Daoy (cell line): Measurements from ENCODE around the gene CT45A1. TPM values are rescaled to one million over a fixed set of nuclear protein-coding genes. Genes with fewer than 3 reads are reported as not detected.
"Not testable (repeated sequence)": the region's sequence is repeated elsewhere in the genome, so short reads cannot be mapped to it uniquely, and the experiment has no call there.

ENCODE experiments used
- DNase-seq: peaks from one replicate; pipeline ENCODE4 v3.0.0-alpha.2; 2015; ENCODE audit warnings: low read depth
- total RNA-seq: library from RNA; depleted of rRNA; stranded (reverse); fragments of >200 nt; shearing (Covaris generic); gene quantifications from 2 replicates; pipeline ENCODE4 v1.2.3, GENCODE V29; 2014; rRNA removed

The CT45A1 gene
- total RNA-seq: 34.0 and 45.7 TPM in 2 replicates

GRCh38 chrX:135713183-135713689, at the start of gene CT45A1:
CT45A1 (plus strand) TSS chrX:135713639; CDS start chrX:135718941, 5,302 bp downstream.
- DNase-seq: peak; percentile 4

DNA sequence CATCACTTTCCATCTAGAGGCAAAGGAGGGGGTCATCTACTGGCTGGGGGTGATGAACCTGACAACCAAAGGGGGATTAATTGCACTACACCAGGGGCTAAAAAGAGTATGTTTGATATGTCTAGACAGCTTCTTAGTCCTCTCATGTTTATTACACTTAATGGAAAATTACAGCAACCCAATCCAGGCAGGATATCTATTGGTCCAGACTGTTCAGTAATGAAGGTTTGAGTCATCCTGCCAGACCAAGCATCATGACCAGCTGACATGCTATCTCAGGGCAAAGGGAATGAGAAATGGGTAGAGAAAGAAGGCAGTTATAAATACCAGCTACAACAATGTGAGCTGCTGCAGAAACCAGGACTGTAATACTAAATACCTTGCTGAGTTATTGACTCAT, 40.5 kb upstream of the CT45A1 start:
- not testable (repeated sequence) for DNase-seq

- DNase-seq: peak; percentile 25
Measured at GRCh38 chrX:135688137-135688536, 25.3 kb upstream of the CT45A1 start.

DNA sequence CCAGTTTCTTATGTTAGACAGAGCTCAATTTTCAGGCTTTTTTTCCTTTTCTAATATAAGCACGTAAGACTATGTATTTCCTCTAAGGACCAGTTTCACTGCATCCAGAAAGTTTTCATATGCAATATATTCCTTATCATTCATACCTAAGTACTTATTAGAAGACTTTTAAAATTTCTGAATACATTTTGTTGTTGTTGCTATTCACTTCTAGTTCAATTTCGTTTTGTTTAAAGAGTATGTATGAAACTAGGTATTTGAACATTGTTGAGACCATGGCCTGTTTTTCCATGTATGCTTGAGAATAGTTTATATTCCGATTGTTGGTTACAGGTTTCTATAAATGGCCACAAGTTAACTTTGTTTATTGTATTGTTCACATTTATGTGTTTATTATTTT, 18.0 kb upstream of the CT45A1 start:
- DNase-seq: no peak

DNA sequence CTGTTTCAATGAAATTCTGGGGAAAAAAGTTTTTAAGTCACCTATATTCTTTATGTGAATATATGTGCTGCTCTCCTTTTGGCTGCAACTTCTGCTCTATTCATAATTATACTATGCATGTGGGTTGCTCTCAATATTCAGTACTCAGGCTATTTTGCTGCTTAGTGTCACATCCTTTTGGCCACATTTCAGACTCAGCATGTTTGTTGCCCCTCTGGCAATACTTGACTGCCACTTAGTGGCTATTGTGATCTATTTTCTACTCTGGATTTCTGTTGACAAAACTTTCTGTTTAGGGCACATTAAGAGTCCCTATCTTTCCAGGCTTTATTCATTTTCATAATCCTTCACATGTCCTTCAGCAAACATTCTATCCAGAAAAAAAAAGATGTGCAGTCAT, 15.8 kb upstream of the CT45A1 start:
- DNase-seq: no peak

GRCh38 chrX:135698924-135699323, 14.5 kb upstream of the CT45A1 start:
- no peak for DNase-seq

DNA sequence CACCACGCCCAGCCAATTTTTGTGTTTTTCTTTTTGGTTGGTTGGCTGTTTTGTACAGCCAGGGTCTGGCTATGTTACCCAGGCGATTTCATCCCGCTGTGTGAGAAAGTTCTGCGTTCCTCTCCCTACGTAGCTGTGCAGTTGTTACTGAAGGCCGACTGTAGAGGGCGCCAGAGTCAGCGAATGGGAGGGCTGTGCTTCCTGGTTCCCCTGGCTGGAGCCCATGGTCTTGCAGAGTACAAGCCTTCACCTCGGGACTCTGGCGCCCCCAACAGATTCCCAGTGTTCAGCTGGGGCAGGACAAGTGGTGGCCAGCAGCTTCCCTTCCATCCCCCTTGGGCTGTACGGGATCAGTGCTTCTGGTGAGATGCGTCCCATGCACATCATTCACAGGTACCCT, 5.6 kb upstream of the CT45A1 start:
- DNase-seq: peak; percentile 75

GRCh38 chrX:135713795-135714194, 356 bp downstream of the CT45A1 start:
- DNase-seq: no peak

DNA sequence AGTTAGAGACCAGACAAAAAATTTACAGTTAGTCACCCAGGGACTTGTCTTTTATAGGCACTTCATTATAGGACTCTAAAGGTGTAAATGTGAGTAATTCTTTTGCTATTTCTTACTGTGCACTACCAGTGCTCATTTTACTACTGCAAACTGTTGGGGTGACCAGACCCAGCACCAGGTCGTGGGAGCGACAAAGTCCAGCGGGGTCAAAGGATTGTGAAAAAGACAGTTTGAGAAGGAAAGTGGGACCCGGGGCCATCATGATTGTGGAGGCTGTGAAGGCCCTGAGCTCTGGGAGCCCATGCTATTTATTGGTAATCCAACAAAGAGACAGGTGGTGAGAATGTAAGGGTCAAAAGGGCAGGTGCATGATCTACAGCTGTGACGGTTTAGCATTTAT, 21.2 kb downstream of the CT45A1 start:
- DNase-seq: not testable (repeated sequence)

DNA sequence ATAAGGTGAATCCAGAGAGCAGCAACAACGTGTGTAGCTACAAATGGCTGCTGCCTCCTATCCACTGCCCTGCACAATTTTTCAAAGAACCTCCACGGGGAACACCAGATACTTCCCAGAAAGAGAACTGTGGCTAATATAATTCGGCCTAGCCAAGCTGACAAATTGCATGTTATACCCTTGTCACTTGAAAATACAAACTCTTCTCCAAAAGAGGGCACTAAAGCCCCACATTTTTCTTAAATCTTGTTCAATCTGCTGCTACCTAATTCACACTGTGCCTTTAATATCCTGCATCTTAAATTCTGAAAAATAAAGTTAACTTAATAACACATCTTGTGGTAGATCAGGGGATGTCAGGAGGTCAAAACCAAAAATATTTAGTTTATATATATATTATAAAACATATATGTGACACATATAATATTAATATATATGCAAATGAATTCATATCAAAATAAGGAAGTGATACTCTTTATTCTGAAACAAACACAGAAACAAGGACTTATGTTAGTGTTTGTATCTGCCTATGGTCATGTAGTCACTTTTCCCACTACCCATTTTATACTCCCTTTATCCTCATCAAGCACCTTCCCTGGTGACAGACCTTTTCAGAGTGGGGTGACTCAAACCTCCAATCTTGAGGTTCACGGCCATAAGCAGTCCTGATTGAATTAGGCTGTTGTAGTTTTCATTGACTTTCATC, 24.1 kb downstream of the CT45A1 start:
- peak; percentile 1 for DNase-seq

- DNase-seq: peak; percentile 67
Measured at GRCh38 chrX:135740681-135741149, 27.3 kb downstream of the CT45A1 start.

DNA sequence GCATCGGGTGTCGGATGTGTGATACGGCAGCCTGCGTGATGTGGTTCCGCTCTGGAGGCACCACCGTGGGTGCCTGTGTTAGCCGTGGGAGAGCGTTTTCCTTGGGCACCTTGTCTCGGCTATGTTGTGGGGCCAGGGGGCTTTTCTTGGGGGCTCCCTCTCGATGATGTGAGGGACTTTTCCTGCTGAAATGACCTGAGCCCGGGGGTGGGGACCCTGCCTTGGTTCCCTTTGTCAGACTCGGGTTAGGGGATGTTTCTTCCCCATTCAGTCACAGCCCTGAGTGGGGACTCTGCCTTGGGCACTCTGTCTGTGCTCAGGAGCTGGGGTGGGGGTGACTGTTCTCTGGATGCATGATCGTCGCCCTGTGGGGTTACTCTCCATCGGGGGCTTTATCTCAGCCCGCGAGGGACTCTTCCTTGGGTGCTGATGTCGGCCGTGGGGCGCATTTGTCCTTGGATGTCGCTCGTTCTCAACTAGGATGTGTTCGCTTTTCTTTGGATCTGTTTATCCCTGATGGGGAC, 27.8 kb downstream of the CT45A1 start:
- DNase-seq: no peak

GRCh38 chrX:135744739-135745138, 31.3 kb downstream of the CT45A1 start:
- not testable (repeated sequence) for DNase-seq

DNA sequence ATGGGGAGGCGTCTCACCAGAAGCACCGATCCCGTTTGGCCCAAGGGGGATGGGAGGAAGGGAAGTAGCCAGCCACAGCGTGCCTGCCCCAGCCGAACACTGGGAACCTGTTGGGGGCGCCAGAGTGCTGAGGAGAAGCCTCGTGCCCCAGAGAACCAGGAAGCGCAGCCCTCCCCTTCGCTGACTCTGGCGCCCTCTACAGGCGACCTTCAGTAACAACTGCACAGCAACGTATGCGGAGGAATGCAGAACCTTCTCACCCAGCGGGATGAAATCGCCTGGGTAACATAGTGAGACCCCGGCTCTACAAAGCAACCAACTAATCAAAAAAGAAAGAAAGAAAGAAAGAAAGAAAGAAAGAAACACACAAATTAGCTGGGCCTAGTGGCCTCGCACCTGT, 54.7 kb downstream of the CT45A1 start, which contains the start of gene CT45A3:
Gene CT45A3, minus strand, starts transcription at position 101 of the 400 bp plus-strand sequence. CDS start 3,747 bp downstream, outside the sequence.
- not testable (repeated sequence) for DNase-seq

Other genes starting within 250 kb of the CT45A1 start
- gene INTS6L, start 193.0 kb upstream of the CT45A1 start, total RNA-seq: 4.0 and 5.6 TPM in 2 replicates
- 27.2 and 28.3 TPM in 2 replicates for gene CT45A3, start 54.6 kb downstream of the CT45A1 start, total RNA-seq
- 10.4 and 11.1 TPM in 2 replicates for gene CT45A5, start 71.9 kb downstream of the CT45A1 start, total RNA-seq
- gene CT45A6, start 89.1 kb downstream of the CT45A1 start, total RNA-seq: 25.1 and 32.5 TPM in 2 replicates
- 0.12 and 0.69 TPM in 2 replicates for gene CT45A2, start 106.4 kb downstream of the CT45A1 start, total RNA-seq
- gene CT45A7, start 123.6 kb downstream of the CT45A1 start, total RNA-seq: not detected in 2 replicates
- 0.12 and 0.69 TPM in 2 replicates for gene CT45A8, start 140.9 kb downstream of the CT45A1 start, total RNA-seq
- gene CT45A9, start 158.2 kb downstream of the CT45A1 start, total RNA-seq: not detected in 2 replicates
- 0.51 and 1.8 TPM in 2 replicates for gene CT45A10, start 179.8 kb downstream of the CT45A1 start, total RNA-seq
- gene SAGE1, start 180.1 kb downstream of the CT45A1 start, total RNA-seq: not detected in 2 replicates